ENCODE measurements around the gene SNX10. TPM values are rescaled to one million over a fixed set of nuclear protein-coding genes. Genes with fewer than 3 reads are reported as not detected.

Gene SNX10
- polyA plus RNA-seq, 1 donor (not counting 4 experiments of a cell fraction or from before 2014, with no cell fraction given) = 7.0 TPM

- Histone ChIP-seq H4K20me1 (ENCODE audit: control insufficient read depth, extremely low read depth, insufficient read depth, low read length) (no peaks in the 10 kb centered on the region), H3K4me3 (ENCODE audit: control insufficient read depth in 2 of 3, extremely low read depth in 1 of 3, insufficient read depth in 2 of 3, low read depth in 1 of 3, low read length in 3 of 3) (peak overlapping the region; percentile 39 to 71 (median 52)), H3K79me2 (ENCODE audit: control insufficient read depth, insufficient read depth, low read length) (no peaks in the 10 kb centered on the region), H3K27ac (ENCODE audit: control insufficient read depth, insufficient read depth, low read length) (no peak overlapping the region), H3K9ac (ENCODE audit: control insufficient read depth, extremely low read depth, insufficient read depth, low read length) (peak overlapping the region; percentile 37), H3K4me2 (ENCODE audit: control insufficient read depth, extremely low read depth, insufficient read depth, low read depth, low read length) (peak overlapping the region; percentile 69), H3K27me3 (ENCODE audit: control insufficient read depth, extremely low read depth, insufficient read depth, low read length) (no peaks in the 10 kb centered on the region), H3K9me3 (ENCODE audit: control insufficient read depth, low read depth, low read length) (no peaks in the 10 kb centered on the region), H2AFZ (ENCODE audit: control insufficient read depth, low read length) (peak overlapping the region; percentile 87), H3K4me1 (ENCODE audit: control insufficient read depth, extremely low read depth, insufficient read depth, low read length) (peaks cover 10% of the 10 kb centered on the region), H3K9me1 (ENCODE audit: control insufficient read depth, extremely low read depth, insufficient read depth, low read length) (no peaks in the 10 kb centered on the region), H3K36me3 (ENCODE audit: control insufficient read depth in 2 of 2, extremely low read depth in 1 of 2, insufficient read depth in 2 of 2, low read length in 2 of 2) (no peaks in the 10 kb centered on the region)
- FAIRE-seq (no peak), DNase-seq (ENCODE audit: low read depth, low spot score) (no peak)
- TF ChIP-seq EZH2 (IDR thresholded peaks at IDR 0.05; ENCODE audit: low read length) = no peak
- no peak for TF ChIP-seq CTCF (optimal IDR thresholded peaks at IDR 0.05 in 1 of 3, IDR thresholded peaks at IDR 0.05 in 1 of 3, conservative IDR thresholded peaks at IDR 0.05 in 1 of 3; ENCODE audit: extremely low read depth in 1 of 3, insufficient read depth in 2 of 3, low read length in 3 of 3)
- dilution Hi-C loops (cut with MboI; ENCODE audit: extremely low pct_ligation_motif_present, low sequenced_read_pairs) = no loop called here
Observed at GRCh38 chr7:26398756-26399509, 107.3 kb downstream of the SNX10 start.

- H3K27me3 ChIP-seq (ENCODE audit: control insufficient read depth, extremely low read depth, insufficient read depth, low read length) = no peaks in the 10 kb centered on the region
- H2AFZ ChIP-seq (ENCODE audit: control insufficient read depth, low read length) = no peak overlapping the region
- H3K36me3 ChIP-seq (ENCODE audit: control insufficient read depth in 2 of 2, extremely low read depth in 1 of 2, insufficient read depth in 2 of 2, low read length in 2 of 2) = no peaks in the 10 kb centered on the region
- H3K9ac ChIP-seq (ENCODE audit: control insufficient read depth, extremely low read depth, insufficient read depth, low read length) = no peak overlapping the region
- no peaks in the 10 kb centered on the region for H3K79me2 ChIP-seq (ENCODE audit: control insufficient read depth, insufficient read depth, low read length)
- no peak overlapping the region for H3K27ac ChIP-seq (ENCODE audit: control insufficient read depth, insufficient read depth, low read length)
- H3K4me3 ChIP-seq (ENCODE audit: control insufficient read depth in 2 of 3, extremely low read depth in 1 of 3, insufficient read depth in 2 of 3, low read depth in 1 of 3, low read length in 3 of 3) = no peak overlapping the region
- DNase-seq (ENCODE audit: low read depth, low spot score) (no peak), FAIRE-seq (no peak)
- H4K20me1 ChIP-seq (ENCODE audit: control insufficient read depth, extremely low read depth, insufficient read depth, low read length) = no peaks in the 10 kb centered on the region
- peaks cover 10% of the 10 kb centered on the region for H3K4me1 ChIP-seq (ENCODE audit: control insufficient read depth, extremely low read depth, insufficient read depth, low read length)
- H3K9me1 ChIP-seq (ENCODE audit: control insufficient read depth, extremely low read depth, insufficient read depth, low read length) = no peaks in the 10 kb centered on the region
- dilution Hi-C loops (cut with MboI; ENCODE audit: extremely low pct_ligation_motif_present, low sequenced_read_pairs) = no loop called here
- H3K9me3 ChIP-seq (ENCODE audit: control insufficient read depth, low read depth, low read length) = no peaks in the 10 kb centered on the region
- no peak for TF ChIP-seq EZH2 (IDR thresholded peaks at IDR 0.05; ENCODE audit: low read length)
- no peak overlapping the region for H3K4me2 ChIP-seq (ENCODE audit: control insufficient read depth, extremely low read depth, insufficient read depth, low read depth, low read length)
Observed at GRCh38 chr7:26399736-26400135, 108.1 kb downstream of the SNX10 start.

Measured in keratinocyte (primary cell).